CD1c-positive myeloid dendritic cell (primary cell): ENCODE results near the gene CGRRF1.

Source experiments
- DNase-seq: peaks from one replicate; pipeline ENCODE4 v3.0.0-alpha.2; 2016; ENCODE audit errors: extremely low spot score

The CGRRF1 gene

GRCh38 chr14:54577977-54578376, 68.3 kb downstream of the CGRRF1 start:
- no peak for DNase-seq

- no peak for DNase-seq
Observed at GRCh38 chr14:54579621-54580020, 69.9 kb downstream of the CGRRF1 start.

- no peak for DNase-seq
Observed at GRCh38 chr14:54580933-54581332, 71.2 kb downstream of the CGRRF1 start.

GRCh38 chr14:54582334-54582733, 72.6 kb downstream of the CGRRF1 start:
- no peak for DNase-seq

- no peak for DNase-seq
Observed at GRCh38 chr14:54584097-54584496, 74.4 kb downstream of the CGRRF1 start.

- no peak for DNase-seq
Observed at GRCh38 chr14:54585214-54585613, 75.5 kb downstream of the CGRRF1 start.
